GM21528 (cell line): ENCODE results near the gene POLR2M.

Experiments used
- ATAC-seq: cut with Tn5 transposase; IDR thresholded peaks from one replicate; pipeline ENCODE4 v1.9.1; 2021; ENCODE audit warnings: mild to moderate bottlenecking, moderate library complexity; ENCODE audit not compliant: unreplicated experiment, low FRiP score

The POLR2M gene

DNA sequence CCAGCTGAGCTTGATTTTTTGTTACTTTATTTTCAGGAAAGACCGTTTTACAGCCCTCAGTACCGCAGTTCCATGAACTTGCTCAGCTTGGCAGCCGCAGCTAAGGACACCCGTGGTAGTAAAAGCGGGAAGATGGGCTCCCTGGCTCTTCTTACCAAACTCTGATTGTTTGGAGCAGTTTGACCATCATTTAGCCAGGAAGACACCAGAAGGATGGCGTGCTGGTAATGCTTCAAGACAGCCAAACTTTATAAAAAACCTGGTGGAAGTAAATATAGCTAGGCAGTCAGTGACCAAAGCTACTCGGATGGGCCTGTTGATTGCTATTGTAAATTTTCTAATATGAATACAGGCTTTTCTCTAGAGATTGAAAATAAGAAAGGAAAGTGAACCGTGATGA lies 28.9 kb downstream of the POLR2M start:
- no peak for ATAC-seq

DNA sequence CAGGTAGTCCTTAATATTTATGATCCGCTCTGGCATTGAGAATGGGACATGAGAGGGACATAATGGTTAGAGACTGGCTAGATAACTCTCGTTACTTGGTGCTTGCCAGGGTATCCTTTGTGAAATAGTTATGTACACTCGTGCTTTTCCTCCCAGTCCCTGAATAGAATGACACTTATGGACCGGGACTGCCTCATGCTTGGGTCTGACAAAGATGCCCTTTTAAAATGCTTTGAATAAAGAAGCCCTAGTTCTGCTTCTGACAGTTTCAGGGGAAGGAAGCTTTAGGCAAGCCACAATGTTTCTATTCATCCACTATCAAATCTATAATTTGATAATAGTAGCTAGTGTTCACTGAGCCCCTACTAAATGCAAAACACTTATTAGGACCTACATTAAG lies 29.4 kb downstream of the POLR2M start:
- ATAC-seq, result no peak

DNA sequence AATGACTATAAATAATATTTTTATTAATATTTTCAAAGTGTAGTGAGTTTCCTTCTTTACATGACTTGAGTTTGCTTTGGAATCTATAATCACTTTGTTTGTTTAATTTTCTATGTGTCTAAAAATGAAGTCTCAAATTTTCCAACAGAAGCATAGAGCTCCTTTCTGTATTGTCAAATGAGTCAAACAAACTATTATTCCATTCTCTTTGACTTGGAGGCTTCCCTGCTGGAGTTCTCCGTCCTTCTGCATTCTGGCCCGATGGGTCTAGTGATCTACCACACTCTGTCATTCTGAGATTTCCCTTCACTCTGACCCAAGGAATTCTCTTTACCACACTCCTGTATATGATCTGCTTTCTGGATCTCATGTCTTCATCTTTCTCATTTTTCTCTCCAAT lies 30.1 kb downstream of the POLR2M start:
- ATAC-seq, result no peak

DNA sequence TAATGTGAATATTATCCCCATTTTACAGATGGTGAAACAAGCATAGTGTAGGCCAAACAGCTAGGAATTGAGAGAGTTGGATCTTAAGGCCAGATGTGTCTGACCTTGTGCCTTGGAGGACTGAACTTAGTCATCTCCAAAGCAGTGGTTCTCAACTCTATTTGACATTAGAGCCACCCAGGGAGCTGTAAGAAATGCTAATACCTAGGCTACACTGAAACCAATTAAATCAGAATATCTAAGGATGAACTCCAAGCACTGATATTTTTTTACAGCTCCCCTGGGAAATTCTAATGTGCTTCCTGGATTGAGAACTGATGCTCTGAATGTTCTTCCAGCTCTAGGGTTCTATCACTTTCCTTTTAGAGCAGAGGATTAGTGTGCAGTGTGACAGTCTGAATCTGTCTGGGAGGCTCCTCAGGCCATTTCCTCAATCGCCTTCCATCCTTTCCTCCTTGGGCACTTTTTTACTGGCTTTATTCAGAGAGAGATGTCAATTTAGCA lies 32.3 kb downstream of the POLR2M start:
- ATAC-seq, result no peak

DNA sequence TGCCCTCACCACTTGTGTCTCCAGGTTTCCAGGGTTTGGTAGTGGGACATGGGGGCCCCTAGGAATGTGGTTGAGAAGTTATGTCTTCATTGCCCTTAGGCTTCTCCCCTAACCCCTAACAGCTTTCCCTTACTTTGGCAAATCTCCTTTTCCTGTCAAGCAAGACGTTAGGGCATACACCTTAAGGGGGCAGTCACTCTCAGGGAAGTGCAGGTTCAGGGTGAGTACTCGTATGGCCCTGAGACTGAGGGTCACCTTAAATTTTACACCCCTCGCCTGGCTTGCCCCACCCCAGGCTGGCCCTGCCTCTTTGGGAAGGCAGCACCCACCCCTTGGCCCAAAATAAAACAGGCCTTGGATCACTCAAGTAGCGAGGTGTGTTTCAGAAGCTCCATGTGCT lies 33.5 kb downstream of the POLR2M start:
- ATAC-seq, result no peak

DNA sequence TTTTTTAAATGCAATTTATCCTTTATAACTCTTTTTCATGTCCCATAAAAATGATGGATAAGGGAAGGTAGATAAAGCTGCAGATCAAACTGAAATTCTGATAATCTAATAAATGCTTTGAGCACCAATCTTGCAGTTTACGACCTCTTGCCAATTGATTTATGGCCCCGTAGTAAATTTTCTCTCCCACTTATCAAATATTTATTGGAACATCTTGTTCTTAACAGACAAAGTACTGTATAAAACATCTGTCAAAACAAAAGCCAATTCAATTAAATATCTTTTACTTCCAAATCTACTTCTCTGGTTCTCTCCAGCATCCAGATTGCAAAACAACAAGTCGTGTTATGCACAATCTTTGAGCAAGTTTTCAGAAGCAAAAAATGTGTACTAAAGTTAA lies 34.6 kb downstream of the POLR2M start:
- ATAC-seq, result no peak

DNA sequence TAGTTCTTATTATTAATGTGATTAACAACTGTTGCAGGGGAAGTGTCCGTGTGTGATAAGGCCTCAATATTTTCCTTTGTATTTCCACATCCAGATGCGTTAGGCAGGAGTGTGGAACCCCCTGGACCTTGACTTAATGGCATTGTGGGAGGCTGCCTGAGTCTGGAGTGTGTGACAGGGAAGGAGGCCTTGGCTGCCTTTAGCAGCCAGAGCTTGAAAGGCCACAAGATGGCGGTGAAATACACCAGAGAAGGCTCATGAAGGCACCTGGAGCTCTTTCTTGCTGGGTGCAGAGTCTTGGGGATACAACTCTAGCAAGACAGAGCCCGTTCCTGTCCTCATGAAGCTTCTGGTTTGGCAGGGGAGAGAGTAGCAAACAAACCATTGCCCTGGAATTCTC lies 36.9 kb downstream of the POLR2M start:
- no peak for ATAC-seq

DNA sequence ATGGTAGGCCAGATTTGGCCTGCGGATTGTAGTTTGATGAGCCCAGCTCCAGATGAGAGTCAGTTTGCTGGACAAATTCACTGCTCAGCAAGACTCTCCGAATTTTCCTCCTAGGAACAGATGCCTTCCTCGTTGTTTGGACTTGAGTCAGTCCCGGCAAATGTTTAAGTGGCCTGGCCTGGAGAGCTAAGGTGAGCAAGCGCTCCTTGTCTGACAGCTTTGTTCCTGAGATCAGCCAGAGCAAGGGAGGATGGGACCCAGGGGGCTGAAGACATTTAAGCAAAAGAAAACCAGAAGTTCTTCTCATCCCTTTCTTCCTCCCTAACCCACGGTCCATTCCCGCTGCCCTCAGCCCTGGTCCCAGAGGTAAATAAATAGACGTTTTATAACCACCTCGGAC lies 40.3 kb downstream of the POLR2M start:
- ATAC-seq, result no peak

DNA sequence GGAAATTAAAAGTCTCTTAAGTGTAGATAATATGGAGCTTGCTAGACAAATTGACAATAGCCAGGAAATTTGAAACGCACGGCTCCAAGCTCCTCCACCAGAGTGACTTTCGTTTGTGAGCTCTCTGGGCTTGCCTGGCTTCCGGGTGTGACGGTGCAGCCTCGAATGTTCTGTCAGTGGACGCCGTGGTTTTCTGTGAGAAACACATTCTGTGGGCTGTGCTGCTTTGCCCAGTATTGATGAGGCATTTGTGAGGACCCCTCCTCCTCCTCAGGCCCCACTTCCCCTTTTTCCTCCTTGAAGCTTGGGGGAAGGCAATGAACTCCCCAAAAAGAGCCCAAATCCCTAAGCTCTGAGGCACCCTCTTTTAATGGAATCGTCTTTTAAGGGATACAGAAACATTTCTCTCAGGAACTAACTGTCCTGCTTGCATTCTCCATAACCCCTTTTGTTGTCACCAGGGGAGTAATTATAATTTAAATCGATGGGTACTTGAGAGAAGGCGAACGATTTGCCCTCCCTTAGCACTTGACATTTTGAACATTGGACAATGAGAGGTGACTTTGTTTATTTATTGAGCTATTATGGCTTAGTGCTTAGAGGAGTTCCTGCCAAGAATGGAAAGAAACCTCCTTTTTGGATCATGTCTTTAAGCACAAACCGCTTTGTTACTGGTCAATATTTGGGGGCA lies 40.8 kb downstream of the POLR2M start:
- no peak for ATAC-seq

DNA sequence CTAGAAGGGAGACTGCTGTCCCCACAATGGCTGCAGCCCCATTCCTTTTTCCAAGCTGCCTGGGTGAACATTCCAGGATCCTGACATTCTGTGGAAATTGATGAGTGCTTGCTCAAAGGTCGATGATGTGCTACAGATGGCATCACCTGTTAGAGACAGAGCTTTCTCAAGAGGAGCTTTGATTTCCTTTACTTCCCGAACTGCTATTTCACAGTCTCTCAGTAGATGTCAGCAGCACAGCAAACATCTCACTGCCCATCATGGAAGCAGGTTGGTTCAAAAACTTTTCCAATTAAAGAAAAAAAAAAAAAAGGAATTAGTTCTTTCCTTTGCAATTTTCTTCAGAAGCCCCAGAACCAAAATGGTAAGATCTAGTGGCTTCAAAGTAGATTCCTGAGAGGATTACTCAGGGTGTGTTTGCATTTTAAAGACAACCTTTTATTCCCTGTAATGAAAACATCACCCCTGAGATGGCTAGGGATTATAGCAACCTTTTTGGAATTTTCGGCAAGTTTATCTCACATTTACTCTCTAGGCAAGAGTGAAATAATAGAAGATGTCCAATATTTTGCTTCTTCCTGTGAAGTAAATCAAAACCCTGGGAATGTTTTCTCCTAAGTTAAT lies 44.8 kb downstream of the POLR2M start:
- no peak for ATAC-seq

DNA sequence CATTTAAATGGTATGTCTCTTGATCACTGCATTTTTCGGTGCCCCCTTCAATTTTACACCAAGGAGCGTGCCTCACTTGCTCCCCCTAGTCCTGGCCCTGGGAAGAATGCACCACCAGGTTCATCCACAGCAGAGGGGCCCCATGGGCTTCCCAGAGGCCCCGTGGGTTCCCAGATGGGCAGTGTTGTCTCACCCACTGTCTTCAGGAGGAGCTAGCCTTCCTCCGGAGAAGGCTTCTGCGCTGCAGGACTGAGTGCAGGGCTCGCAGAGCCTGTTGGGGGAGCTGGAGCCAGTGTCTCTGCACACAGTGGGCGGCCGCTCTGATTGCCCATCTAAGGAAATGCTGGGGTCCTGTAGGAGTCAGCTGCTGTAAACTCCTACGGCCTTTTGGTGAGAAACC lies 45.9 kb downstream of the POLR2M start:
- ATAC-seq, result no peak

DNA sequence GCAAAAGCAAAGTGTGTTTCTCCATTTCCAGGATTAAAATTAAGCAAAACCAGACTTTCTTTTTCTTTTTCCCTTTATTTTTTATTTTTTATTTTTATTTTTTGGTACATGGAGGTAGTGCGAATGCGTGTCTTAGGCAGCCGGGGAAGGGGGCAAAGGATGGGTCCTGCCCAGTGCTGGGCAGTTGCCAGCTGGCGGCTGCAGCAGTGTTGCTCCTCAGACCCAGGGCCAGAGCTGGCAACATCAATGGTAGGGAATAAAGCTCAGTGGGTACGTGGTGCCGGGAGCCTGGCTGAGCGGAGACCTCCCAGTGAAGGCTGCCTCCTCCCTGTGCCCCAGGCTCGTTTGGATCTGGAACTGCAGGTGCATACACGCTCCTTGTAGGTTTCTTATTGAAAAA lies 46.3 kb downstream of the POLR2M start:
- no peak for ATAC-seq

DNA sequence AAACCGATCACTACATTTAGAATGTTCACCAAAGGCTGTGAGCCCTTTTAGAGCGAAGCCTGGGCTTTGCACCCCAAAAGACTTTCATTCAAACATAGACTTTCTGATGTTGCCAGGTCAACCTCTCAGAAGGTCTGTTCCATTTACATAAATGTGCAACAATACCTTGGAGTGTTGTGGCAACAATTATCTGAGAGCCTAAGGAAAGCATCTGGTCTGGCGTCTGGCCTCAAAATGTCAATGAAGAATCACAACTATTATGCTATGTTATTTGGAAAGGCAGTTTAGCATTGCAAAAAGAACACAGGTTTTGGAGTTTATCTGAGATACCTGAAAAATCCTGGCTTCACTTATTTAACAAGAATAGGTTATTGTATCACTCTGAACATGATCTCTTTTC lies 50.0 kb downstream of the POLR2M start:
- no peak for ATAC-seq

DNA sequence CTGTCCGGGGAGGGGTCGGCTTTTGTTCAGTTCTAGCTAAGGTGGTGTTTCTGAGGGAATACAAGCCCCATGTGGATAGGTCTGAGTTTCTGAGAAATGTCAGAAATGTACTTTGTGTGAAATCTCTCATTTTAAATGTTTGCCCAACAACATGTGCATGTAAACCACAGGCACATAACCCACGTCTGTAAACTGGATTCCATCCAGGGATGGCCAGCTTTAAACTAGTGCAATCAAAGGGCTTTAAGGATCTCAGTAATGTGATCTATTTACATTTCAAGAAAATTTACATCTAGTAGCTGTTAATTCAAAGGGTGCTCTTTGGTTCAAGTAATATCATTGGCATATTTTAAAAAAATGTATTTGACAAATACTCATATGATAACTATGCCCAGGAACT lies 52.0 kb downstream of the POLR2M start:
- no peak for ATAC-seq

DNA sequence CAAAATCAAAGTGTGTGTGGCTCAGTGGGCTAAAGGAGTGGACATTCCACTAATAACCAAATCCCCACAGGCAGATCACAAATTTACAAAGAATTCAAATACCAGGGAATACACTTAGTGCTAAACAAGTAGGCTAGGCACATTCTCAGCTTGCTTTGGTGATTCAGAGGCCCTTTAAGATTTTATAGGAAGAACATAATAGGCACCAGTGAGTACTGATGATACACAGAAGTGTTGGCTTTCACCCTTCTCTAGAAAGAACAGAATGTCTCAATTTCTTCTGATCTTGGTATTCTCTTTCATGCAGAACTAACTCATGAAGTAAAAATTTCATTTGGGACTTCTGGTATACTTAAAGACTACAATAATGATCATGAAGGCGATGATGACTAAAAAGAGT lies 55.0 kb downstream of the POLR2M start:
- ATAC-seq, result no peak

DNA sequence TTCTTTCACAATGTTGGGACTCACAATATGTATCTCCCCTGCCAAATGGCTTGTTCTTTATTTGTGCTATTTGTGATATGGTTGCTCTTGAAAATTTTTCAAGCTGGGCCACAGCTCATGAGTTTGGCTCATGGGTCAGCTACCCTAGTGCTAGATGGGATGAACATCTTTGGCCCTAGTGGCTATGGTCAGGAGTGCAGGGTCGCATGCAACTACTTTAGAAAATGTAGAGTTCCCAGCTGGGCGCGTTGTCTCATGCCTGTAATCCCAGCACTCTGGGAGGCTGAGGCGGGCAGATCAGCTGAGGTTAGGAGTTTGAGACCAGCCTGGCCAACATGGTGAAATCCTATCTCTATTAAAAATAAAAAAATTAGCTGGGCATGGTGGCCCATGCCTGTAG lies 55.8 kb downstream of the POLR2M start:
- ATAC-seq, result no peak

DNA sequence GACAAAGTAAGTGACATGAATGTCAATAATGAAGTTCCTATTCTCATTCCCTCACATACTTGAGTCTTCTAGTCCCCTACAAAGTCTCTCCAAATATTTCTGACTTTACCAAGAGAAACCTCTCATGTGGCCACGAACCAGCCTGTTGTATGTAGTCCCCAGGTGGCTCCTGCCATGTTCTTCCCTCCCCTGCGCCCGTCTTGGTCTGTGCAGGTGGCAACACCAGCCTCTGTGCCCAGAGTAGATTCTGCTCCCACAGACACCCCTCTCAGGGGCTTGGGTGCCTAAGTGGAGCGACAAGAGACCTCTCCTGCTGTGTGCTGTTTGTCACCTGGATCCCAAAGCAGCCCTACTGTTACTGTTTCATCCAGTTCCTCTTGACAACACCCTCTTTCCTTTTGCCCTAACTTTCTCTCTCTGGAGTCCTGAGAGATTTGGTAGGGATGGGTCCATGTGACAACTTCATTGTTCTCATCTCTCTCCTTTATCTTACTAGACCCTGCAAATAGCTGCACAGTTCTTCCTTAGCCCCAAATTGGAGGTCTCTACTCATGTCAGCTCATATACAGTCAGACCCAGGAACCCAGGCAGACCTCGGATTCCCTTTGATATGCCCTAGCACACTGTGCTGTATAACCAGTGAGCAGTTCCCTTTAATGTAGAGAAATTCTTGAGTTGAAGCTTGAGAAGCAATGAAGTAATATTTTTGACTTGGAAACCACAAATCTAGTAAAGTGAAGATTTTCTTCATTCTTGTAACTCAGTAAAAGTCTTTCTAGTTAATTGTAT lies 56.9 kb downstream of the POLR2M start:
- no peak for ATAC-seq
